ENCODE results near the gene EML1.

GRCh38 chr14:99839696-99840095, 46.5 kb downstream of the EML1 start:
- TF ChIP-seq CTCF (IDR thresholded peaks at IDR 0.05 in 4 of 5, conservative IDR thresholded peaks at IDR 0.05 in 1 of 5): no peak
- no peak for TF ChIP-seq POLR2A (IDR thresholded peaks at IDR 0.05)

Data from gastrocnemius medialis (tissue), 4 donors.